ENCODE measurements around the gene NUDT16.

NUDT16 gene

GRCh38 chr3:131386429-131387165 lies 5.0 kb downstream of the NUDT16 start:
- no peak for DNase-seq (ENCODE audit: low read depth in 1 of 2, low spot score in 1 of 2)

- DNase-seq (ENCODE audit: low read depth in 1 of 2, low spot score in 1 of 2), result no peak
These were observed 6.4 kb downstream of the NUDT16 start for GRCh38 chr3:131387796-131388489.

- DNase-seq (ENCODE audit: low read depth in 1 of 2, low spot score in 1 of 2), result no peak
These were observed 6.9 kb downstream of the NUDT16 start for GRCh38 chr3:131388490-131388799.

GRCh38 chr3:131390331-131390730 lies 8.8 kb downstream of the NUDT16 start:
- DNase-seq (ENCODE audit: low read depth in 1 of 2, low spot score in 1 of 2), result no peak

GRCh38 chr3:131393051-131393450 lies 11.5 kb downstream of the NUDT16 start:
- no peak for DNase-seq (ENCODE audit: low read depth in 1 of 2, low spot score in 1 of 2)

- no peak for DNase-seq (ENCODE audit: low read depth in 1 of 2, low spot score in 1 of 2)
These were observed 12.3 kb downstream of the NUDT16 start for GRCh38 chr3:131393868-131394267.

- DNase-seq (ENCODE audit: low read depth in 1 of 2, low spot score in 1 of 2), result no peak
These were observed 12.8 kb downstream of the NUDT16 start for GRCh38 chr3:131394400-131394799.

GRCh38 chr3:131396170-131396569 lies 14.6 kb downstream of the NUDT16 start:
- DNase-seq (ENCODE audit: low read depth in 1 of 2, low spot score in 1 of 2), result no peak

GRCh38 chr3:131397889-131398288 lies 16.3 kb downstream of the NUDT16 start:
- no peak for DNase-seq (ENCODE audit: low read depth in 1 of 2, low spot score in 1 of 2)

- no peak for DNase-seq (ENCODE audit: low read depth in 1 of 2, low spot score in 1 of 2)
These were observed 20.4 kb downstream of the NUDT16 start for GRCh38 chr3:131401978-131402377.

GRCh38 chr3:131402391-131403039 lies 20.9 kb downstream of the NUDT16 start:
- DNase-seq (ENCODE audit: low read depth in 1 of 2, low spot score in 1 of 2), result no peak

GRCh38 chr3:131403216-131403895 lies 21.8 kb downstream of the NUDT16 start:
- no peak for DNase-seq (ENCODE audit: low read depth in 1 of 2, low spot score in 1 of 2)

- DNase-seq (ENCODE audit: low read depth in 1 of 2, low spot score in 1 of 2), result no peak
These were observed 23.8 kb downstream of the NUDT16 start for GRCh38 chr3:131405411-131405810.

GRCh38 chr3:131406274-131406673 lies 24.7 kb downstream of the NUDT16 start:
- no peak for DNase-seq (ENCODE audit: low read depth in 1 of 2, low spot score in 1 of 2)

- no peak for DNase-seq (ENCODE audit: low read depth in 1 of 2, low spot score in 1 of 2)
These were observed 36.2 kb downstream of the NUDT16 start for GRCh38 chr3:131417751-131418150.

- DNase-seq (ENCODE audit: low read depth in 1 of 2, low spot score in 1 of 2), result no peak
These were observed 39.7 kb downstream of the NUDT16 start for GRCh38 chr3:131421301-131421700.

- DNase-seq (ENCODE audit: low read depth in 1 of 2, low spot score in 1 of 2), result no peak
These were observed 40.5 kb downstream of the NUDT16 start for GRCh38 chr3:131421957-131422498.

- DNase-seq (ENCODE audit: low read depth in 1 of 2, low spot score in 1 of 2), result no peak
These were observed 45.7 kb downstream of the NUDT16 start for GRCh38 chr3:131427226-131427625.

GRCh38 chr3:131431754-131432153 lies 50.2 kb downstream of the NUDT16 start:
- DNase-seq (ENCODE audit: low read depth in 1 of 2, low spot score in 1 of 2), result no peak

- no peak for DNase-seq (ENCODE audit: low read depth in 1 of 2, low spot score in 1 of 2)
These were observed 50.9 kb downstream of the NUDT16 start for GRCh38 chr3:131432441-131432840.

- DNase-seq (ENCODE audit: low read depth in 1 of 2, low spot score in 1 of 2), result no peak
These were observed 53.4 kb downstream of the NUDT16 start for GRCh38 chr3:131435000-131435399.

All from activated T-helper 1 cell treated with anti-CD3 and anti-CD28 coated beads, Interleukin-2, amount 50 U/mL, for 16 hours (primary cell).